ENCODE data around the gene RPP21. TPM values are rescaled to one million over a fixed set of nuclear protein-coding genes. Genes with fewer than 3 reads are reported as not detected.
A peak's percentile ranks its signal among the peaks of the same experiment; 100 is the strongest.

Gene RPP21
- total and polyA plus RNA-seq, 10 of the 15 experiments (the other 5 are each of a cell fraction or from before 2014, with no cell fraction given), result 14.3 to 94.6 (median 42.1) TPM

DNA sequence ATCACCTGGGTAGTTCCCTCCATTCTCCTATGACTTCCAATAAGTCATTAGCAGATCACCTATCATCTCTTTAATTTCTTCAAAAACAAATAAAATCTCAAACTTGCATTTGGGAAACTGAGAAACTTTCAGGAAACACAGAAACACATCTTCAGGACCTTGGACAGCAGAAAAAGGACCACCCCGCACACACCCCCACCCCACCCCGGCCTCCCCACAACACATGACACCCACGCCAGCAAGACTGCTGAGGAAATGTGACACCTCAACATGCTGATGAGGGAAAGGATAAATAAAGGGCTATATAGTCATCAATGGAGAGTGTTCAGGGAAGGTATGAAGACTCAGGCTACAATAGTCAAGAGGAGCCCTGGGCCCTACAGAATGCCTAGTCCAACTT lies 33.9 kb upstream of the RPP21 start:
- in situ Hi-C loops (cut with MboI) (no loop called here), intact Hi-C loops (cut with micrococcal nuclease; ENCODE audit: unreplicated experiment) (no loop called here)
- H3K9ac ChIP-seq (ENCODE audit: control insufficient read depth, insufficient read depth, low read length), result no peak overlapping the region
- peaks cover 4 to 10% of the 10 kb centered on the region in 2 experiments for H3K36me3 ChIP-seq (ENCODE audit: control insufficient read depth in 2 of 2, insufficient read depth in 2 of 2, low read length in 1 of 2)
- CTCF ChIA-PET, result no interaction called here
- BruUV-seq (replicated peaks), result no TSS peak
- H3K4me1 ChIP-seq (ENCODE audit: control insufficient read depth, insufficient read depth, low read length), result no peaks in the 10 kb centered on the region
- no peak overlapping the region for H3K27ac ChIP-seq (ENCODE audit: control insufficient read depth, insufficient read depth)
- no peak overlapping the region for H3K4me2 ChIP-seq (ENCODE audit: control insufficient read depth, insufficient read depth)
- no peak overlapping the region for H3K4me3 ChIP-seq
- H4K20me1 ChIP-seq (ENCODE audit: control insufficient read depth, insufficient read depth), result no peaks in the 10 kb centered on the region; the same call in 1 of the 2 replicates
- WGBS (ENCODE audit: insufficient coverage, insufficient replicate concordance, low lambda C conversion rate, missing lambda C conversion rate), result 100% methylated on average over 3 of the region's 3 CpGs
- FAIRE-seq (no peak), DNase-seq (ENCODE audit: low read depth, low spot score) (no peak), ATAC-seq (no peak)
- SMC1A ChIA-PET (ENCODE audit: uncharacterized antibody, unreplicated experiment), result no interaction called here
- POLR2A ChIA-PET, result interaction anchor here (1.0 kb wide), 1 partner anchor 15 kb away, joined by 4 read pairs; no protein-coding TSS in a partner anchor
- no peaks in the 10 kb centered on the region for H3K9me3 ChIP-seq (replicated peaks; ENCODE audit: control insufficient read depth, insufficient read depth, low read length)
- RAD21 ChIA-PET (ENCODE audit: unreplicated experiment), result no interaction called here
- no peaks in the 10 kb centered on the region for H3K27me3 ChIP-seq (replicated peaks in 1 of 2; ENCODE audit: control insufficient read depth in 2 of 2, insufficient read depth in 2 of 2, low read length in 1 of 2)
- peaks cover 7% of the 10 kb centered on the region for H3K79me2 ChIP-seq (ENCODE audit: control insufficient read depth, insufficient read depth, low read length)
- no peak for TF ChIP-seq BACH1 (IDR thresholded peaks at IDR 0.05; ENCODE audit: borderline replicate concordance)
- TF ChIP-seq, protein P1, sequence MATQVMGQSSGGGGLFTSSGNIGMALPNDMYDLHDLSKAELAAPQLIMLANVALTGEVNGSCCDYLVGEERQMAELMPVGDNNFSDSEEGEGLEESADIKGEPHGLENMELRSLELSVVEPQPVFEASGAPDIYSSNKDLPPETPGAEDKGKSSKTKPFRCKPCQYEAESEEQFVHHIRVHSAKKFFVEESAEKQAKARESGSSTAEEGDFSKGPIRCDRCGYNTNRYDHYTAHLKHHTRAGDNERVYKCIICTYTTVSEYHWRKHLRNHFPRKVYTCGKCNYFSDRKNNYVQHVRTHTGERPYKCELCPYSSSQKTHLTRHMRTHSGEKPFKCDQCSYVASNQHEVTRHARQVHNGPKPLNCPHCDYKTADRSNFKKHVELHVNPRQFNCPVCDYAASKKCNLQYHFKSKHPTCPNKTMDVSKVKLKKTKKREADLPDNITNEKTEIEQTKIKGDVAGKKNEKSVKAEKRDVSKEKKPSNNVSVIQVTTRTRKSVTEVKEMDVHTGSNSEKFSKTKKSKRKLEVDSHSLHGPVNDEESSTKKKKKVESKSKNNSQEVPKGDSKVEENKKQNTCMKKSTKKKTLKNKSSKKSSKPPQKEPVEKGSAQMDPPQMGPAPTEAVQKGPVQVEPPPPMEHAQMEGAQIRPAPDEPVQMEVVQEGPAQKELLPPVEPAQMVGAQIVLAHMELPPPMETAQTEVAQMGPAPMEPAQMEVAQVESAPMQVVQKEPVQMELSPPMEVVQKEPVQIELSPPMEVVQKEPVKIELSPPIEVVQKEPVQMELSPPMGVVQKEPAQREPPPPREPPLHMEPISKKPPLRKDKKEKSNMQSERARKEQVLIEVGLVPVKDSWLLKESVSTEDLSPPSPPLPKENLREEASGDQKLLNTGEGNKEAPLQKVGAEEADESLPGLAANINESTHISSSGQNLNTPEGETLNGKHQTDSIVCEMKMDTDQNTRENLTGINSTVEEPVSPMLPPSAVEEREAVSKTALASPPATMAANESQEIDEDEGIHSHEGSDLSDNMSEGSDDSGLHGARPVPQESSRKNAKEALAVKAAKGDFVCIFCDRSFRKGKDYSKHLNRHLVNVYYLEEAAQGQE (IDR thresholded peaks at IDR 0.05; ENCODE audit: low read depth, low read length), result peak; percentile 65; the same call in 1 of the 2 replicates
- no peak overlapping the region for H2AFZ ChIP-seq (ENCODE audit: control insufficient read depth, low read depth, low read length)

DNA sequence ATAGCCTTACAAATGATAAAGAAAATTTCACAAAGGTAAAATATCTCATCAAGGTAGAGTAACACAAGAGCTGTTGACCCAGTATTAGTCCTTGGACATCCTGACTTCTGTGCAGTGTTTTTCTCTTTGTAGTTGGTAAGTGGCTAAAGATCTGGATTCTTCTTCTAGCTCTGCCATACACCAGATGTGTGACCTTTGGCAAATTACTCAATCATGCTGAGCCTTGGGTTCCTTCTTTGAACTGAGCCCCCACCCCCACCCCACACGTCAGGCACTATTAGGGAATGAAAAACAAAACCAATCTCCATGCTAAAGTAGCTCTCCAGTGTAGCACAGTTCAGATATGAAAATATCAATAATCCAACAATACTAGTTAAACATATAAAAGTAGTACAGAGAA lies 33.3 kb upstream of the RPP21 start:
- Histone ChIP-seq H4K20me1 (ENCODE audit: control insufficient read depth, insufficient read depth) (no peaks in the 10 kb centered on the region; the same call in 1 of the 2 replicates), H2AFZ (ENCODE audit: control insufficient read depth, low read depth, low read length) (no peak overlapping the region), H3K9ac (ENCODE audit: control insufficient read depth, insufficient read depth, low read length) (no peak overlapping the region), H3K27ac (ENCODE audit: control insufficient read depth, insufficient read depth) (no peak overlapping the region), H3K27me3 (replicated peaks in 1 of 2; ENCODE audit: control insufficient read depth in 2 of 2, insufficient read depth in 2 of 2, low read length in 1 of 2) (no peaks in the 10 kb centered on the region), H3K36me3 (ENCODE audit: control insufficient read depth in 2 of 2, insufficient read depth in 2 of 2, low read length in 1 of 2) (peaks cover 1 to 13% of the 10 kb centered on the region in 2 experiments; a peak in 3 of 4 replicates), H3K4me2 (ENCODE audit: control insufficient read depth, insufficient read depth) (no peak overlapping the region), H3K4me3 (no peak overlapping the region), H3K9me3 (replicated peaks; ENCODE audit: control insufficient read depth, insufficient read depth, low read length) (no peaks in the 10 kb centered on the region), H3K79me2 (ENCODE audit: control insufficient read depth, insufficient read depth, low read length) (peaks cover 5% of the 10 kb centered on the region), H3K4me1 (ENCODE audit: control insufficient read depth, insufficient read depth, low read length) (no peaks in the 10 kb centered on the region)
- SMC1A ChIA-PET (ENCODE audit: uncharacterized antibody, unreplicated experiment), result interaction anchor here (0.7 to 1.2 kb wide), 3 partner anchors 10 to 21 kb away, joined by 3 read pairs; no protein-coding TSS in a partner anchor
- CTCF ChIA-PET, result interaction anchor here (1.1 kb wide), 1 partner anchor 93 kb away, joined by 3 read pairs; no protein-coding TSS in a partner anchor
- in situ Hi-C loops (cut with MboI), result no loop called here
- POLR2A ChIA-PET, result interaction anchor here (1.0 kb wide), 1 partner anchor 14 kb away, joined by 4 read pairs; no protein-coding TSS in a partner anchor
- no TSS peak for BruUV-seq (replicated peaks)
- intact Hi-C loops (cut with micrococcal nuclease; ENCODE audit: unreplicated experiment), result no loop called here
- DNase-seq (ENCODE audit: low read depth, low spot score) (no peak), FAIRE-seq (no peak), ATAC-seq (no peak)
- 70% methylated on average over 1 of the region's 1 CpG for WGBS (ENCODE audit: insufficient coverage, insufficient replicate concordance, low lambda C conversion rate, missing lambda C conversion rate)
- RAD21 ChIA-PET (ENCODE audit: unreplicated experiment), result no interaction called here
- TF ChIP-seq CBX3 (IDR thresholded peaks at IDR 0.05; ENCODE audit: borderline replicate concordance, low read depth) (no peak), USF1 (IDR thresholded peaks at IDR 0.05; ENCODE audit: borderline replicate concordance, extremely low read length, insufficient read depth, low read depth, low read length) (no peak), PRDM15 (CRISPR knock-in tag; IDR thresholded peaks at IDR 0.05) (no peak)
